Adrenal gland (tissue), 5 donors: ENCODE results near the gene LUM.

Experiments used
- CTCF ChIP-seq, 6 experiments: fragments of 450-650 bp in 4 of 6; fragments of 200-600 bp in 2 of 6; sonication (generic) in 1 of 6; IDR thresholded peaks; 1 replicate in 5 of 6; 2 replicates in 1 of 6; pipeline versions ENCODE4 v1.5.1 to v1.8.0; 2016 to 2021; ENCODE audit warnings: antibody characterized with exemption in 6 of 6, mild to moderate bottlenecking in 2 of 6, moderate library complexity in 1 of 6
- POLR2A ChIP-seq, 2 donors: fragments of 450-650 bp; IDR thresholded peaks; one replicate each; pipeline ENCODE4 v1.6.1; 2017; ENCODE audit warnings: antibody characterized with exemption in 2 of 2, mild to moderate bottlenecking in 2 of 2, moderate library complexity in 1 of 2
- donor health status: DM: no; HTN: no; CAD: no.

GRCh38 chr12:91098941-91099340 is 12.4 kb downstream of the LUM start:
- TF ChIP-seq CTCF (IDR thresholded peaks at IDR 0.05): no peak
- no peak for TF ChIP-seq POLR2A (IDR thresholded peaks at IDR 0.05)
